HFF-Myc (cell line): ENCODE data around the gene TMED7.

ENCODE experiments used
- DNase-seq: peaks from one replicate; pipeline ENCODE4 v3.0.0-alpha.2; 2011; ENCODE audit warnings: low read depth; ENCODE audit errors: extremely low read depth
- H3K4me3 ChIP-seq: replicated peaks from 2 replicates; pipeline ENCODE4 v1.5.1; 2011; ENCODE audit warnings: low read depth, mild to moderate bottlenecking, control low read depth, low read length
- TF ChIP-seq, protein P1 (sequence below): IDR thresholded peaks from 2 replicates; pipeline ENCODE4 v1.5.1; 2012; ENCODE audit warnings: mild to moderate bottlenecking, low read depth, low read length, control low read depth; ENCODE audit errors: missing control alignments

TMED7 gene

DNA sequence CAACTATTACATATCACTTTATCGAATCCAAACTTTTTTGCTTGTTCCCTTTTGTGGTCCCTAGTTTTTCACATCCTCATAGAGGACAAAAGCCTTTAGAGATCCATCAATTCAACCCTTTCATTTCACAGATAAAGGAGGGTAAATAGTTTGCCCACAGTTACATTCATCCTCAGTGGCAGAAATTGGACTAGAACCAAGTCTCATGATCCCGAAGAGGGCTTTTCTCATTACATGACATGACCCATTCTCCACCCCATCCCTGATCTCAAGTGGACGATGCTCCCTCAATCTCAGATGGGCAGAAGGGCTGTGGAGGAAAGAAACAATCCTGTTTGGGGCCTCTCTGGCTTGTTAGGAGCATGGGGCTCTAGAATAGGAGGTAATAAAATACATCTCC is 46.6 kb downstream of the TMED7 start:
- TF ChIP-seq, protein P1, sequence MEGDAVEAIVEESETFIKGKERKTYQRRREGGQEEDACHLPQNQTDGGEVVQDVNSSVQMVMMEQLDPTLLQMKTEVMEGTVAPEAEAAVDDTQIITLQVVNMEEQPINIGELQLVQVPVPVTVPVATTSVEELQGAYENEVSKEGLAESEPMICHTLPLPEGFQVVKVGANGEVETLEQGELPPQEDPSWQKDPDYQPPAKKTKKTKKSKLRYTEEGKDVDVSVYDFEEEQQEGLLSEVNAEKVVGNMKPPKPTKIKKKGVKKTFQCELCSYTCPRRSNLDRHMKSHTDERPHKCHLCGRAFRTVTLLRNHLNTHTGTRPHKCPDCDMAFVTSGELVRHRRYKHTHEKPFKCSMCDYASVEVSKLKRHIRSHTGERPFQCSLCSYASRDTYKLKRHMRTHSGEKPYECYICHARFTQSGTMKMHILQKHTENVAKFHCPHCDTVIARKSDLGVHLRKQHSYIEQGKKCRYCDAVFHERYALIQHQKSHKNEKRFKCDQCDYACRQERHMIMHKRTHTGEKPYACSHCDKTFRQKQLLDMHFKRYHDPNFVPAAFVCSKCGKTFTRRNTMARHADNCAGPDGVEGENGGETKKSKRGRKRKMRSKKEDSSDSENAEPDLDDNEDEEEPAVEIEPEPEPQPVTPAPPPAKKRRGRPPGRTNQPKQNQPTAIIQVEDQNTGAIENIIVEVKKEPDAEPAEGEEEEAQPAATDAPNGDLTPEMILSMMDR = no peak
- no peak overlapping the region for H3K4me3 ChIP-seq
- DNase-seq = no peak

DNA sequence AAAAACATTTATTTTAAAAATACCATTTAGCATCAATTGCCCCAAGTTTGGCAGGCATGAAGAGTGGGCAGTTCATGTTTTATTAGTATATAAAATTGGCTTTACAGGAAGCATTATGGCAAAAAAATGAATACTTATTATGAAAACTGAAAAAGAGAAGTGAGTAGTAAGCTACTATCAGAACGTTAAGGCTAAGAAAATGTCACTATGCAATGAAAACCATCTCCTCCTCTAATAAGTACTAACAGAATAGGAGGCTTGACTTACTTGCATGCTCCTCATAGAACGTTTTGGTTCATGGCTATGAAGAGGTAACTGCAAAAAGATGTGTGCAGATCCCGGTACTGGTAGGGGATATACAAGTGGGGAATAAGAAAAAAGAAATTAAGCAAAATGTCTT is 47.2 kb downstream of the TMED7 start:
- H3K4me3 ChIP-seq = no peak overlapping the region
- no peak for DNase-seq
- TF ChIP-seq, protein P1 = no peak

DNA sequence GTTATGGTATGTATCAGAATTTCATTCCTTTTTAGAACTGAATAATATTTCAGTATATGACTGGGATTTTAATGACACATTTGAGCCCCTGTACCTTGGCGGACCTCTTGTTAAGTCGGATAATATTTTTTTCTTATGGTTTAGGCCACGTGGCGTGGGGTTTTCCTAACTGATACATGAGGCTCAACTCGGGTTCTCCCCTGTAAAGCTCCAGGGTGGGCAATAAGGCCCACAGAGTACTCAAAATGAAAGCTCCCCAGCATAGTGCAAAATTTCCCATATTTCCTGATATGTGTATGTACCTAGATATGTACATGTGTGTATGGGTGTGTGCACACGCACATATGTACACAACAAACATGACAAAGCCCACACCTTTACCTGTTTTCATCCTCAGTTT is 48.1 kb downstream of the TMED7 start:
- no peak for DNase-seq
- no peak overlapping the region for H3K4me3 ChIP-seq
- TF ChIP-seq, protein P1 = no peak

DNA sequence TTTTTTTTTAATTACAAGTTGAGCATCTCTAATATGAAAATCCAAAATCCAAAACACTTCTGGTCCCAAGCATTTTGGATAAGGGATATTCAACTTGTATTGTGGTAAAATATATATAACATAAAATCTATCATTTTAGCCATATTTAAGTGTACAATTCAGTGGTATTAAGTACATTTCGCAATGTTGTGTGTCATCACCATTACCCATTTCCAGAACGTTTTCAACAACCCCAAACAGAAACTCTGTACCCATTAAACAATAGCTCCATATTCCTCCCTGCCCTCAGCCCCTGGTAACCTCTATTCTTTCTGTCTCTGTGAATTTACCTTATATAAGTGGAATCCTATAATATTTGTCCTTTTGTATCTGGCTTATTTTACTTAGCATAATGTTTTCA is 48.5 kb downstream of the TMED7 start:
- TF ChIP-seq, protein P1 = no peak
- no peak overlapping the region for H3K4me3 ChIP-seq
- no peak for DNase-seq

DNA sequence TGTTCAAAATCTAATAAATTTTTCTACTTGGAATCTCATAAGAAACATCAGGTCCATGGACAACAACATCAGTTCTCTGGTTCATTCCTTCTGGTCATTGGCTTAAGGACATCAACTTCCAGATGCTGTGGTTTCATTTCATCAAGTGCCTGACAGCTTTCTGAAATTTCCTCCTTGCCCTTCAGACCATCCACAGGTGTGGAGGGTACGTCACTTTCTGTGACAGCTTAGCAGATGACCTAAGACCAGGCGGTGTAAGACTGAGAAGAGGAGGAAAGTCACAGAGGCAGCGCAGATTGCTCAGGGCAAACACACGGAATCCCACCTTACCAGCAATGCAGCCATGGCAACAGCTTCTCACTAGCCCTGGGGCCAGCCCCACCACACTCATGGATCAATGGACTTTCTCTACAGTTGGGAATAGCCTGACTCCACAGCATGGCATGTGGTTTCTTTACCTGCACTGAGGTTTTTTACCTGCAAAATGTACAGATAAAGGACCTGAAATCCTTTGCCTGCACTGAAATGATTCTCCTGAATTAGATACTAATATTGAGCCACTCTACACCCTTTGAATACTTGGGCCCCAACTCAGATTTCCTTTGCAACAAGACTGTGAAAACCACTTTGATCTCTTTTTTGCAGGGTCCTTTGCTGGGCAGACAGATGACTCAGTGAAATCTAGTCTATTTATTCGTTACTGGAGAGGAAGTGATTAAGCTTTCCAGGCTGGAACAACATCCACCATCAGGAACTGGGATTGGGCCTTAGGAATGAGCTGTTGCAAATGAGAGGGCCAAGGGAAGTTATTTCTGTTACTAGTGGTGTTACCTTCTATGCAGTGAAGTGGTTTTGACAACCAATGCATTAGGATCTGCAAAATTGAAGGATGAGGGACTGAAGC is 50.4 kb downstream of the TMED7 start:
- H3K4me3 ChIP-seq = no peak overlapping the region
- TF ChIP-seq, protein P1 = no peak
- DNase-seq = peak; percentile 58

DNA sequence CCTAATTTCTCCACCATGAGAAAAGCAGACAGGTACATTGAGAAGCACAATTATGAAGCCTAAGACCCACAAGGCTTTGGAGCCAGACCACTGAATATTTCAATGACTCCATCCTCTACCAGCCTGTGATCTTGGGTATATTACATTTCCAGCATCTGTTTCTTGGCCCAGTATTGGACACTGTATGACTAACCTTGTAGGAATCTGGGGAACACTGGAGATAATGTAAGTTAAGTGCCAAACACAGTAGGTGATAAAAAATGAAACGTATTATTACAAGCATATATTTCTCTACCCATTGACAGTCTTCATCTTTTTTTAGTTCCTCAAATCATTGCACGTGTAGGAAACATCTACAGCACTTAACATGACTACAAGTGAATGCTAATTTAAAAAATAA is 52.7 kb downstream of the TMED7 start:
- no peak overlapping the region for H3K4me3 ChIP-seq
- TF ChIP-seq, protein P1 = no peak
- peak; percentile 20 for DNase-seq
